Subcutaneous abdominal adipose tissue (tissue), 5 donors: ENCODE measurements around the gene BTLA.
"Not testable (repeated sequence)": the region's sequence is repeated elsewhere in the genome, so short reads cannot be mapped to it uniquely, and the experiment has no call there.

ENCODE experiments used
- H3K27ac ChIP-seq: one replicate; pipeline ENCODE4 v1.7.0; 2013; ENCODE audit warnings: low read depth, mild to moderate bottlenecking, inconsistent platforms, low read length, moderate library complexity
- H3K27me3 ChIP-seq, 5 donors: one replicate each; pipeline ENCODE4 v1.7.0; 2013; ENCODE audit warnings: low read length in 5 of 5, inconsistent platforms in 1 of 5; ENCODE audit not compliant: control insufficient read depth in 5 of 5, insufficient read depth in 4 of 5
- H3K36me3 ChIP-seq, 5 donors: one replicate each; pipeline ENCODE4 v1.7.0; 2013; ENCODE audit warnings: low read length in 5 of 5; ENCODE audit not compliant: control insufficient read depth in 5 of 5, insufficient read depth in 5 of 5
- H3K4me1 ChIP-seq, 5 donors: one replicate each; pipeline ENCODE4 v1.7.0; 2013; ENCODE audit warnings: low read length in 5 of 5, mild to moderate bottlenecking in 3 of 5, moderate library complexity in 1 of 5; ENCODE audit not compliant: control insufficient read depth in 5 of 5, insufficient read depth in 5 of 5
- H3K4me3 ChIP-seq, 5 donors: one replicate each; pipeline ENCODE4 v1.7.0; 2013; ENCODE audit warnings: low read length in 5 of 5, low read depth in 1 of 5
- H3K9ac ChIP-seq, 5 donors: one replicate each; pipeline ENCODE4 v1.7.0; 2013; ENCODE audit warnings: low read length in 5 of 5, mild to moderate bottlenecking in 4 of 5, moderate library complexity in 3 of 5
- H3K9me3 ChIP-seq, 5 donors: one replicate each; pipeline ENCODE4 v1.7.0; 2013; ENCODE audit warnings: low read length in 5 of 5; ENCODE audit not compliant: control insufficient read depth in 5 of 5
- donor health status: healthy.
- donor health status: healthy.
- donor health status: healthy.
- donor health status: healthy.
- donor health status: healthy.

Gene BTLA

GRCh38 chr3:112498914-112499711 is at the start of gene BTLA:
Gene BTLA, minus strand, starts transcription at chr3:112499472. Its CDS starts 114 bp downstream, at chr3:112499358.
- H3K4me3 ChIP-seq, result no peak within 1 kb of the TSS
- H3K9me3 ChIP-seq, result peaks cover 0 to 3% (median 0%) of the 10 kb centered on the region in 5 donors
- no peaks in the 10 kb centered on the region for H3K27me3 ChIP-seq
- H3K27ac ChIP-seq, result no peak within 1 kb of the TSS
- no peaks in the 10 kb centered on the region for H3K36me3 ChIP-seq
- no peak within 1 kb of the TSS for H3K9ac ChIP-seq
- H3K4me1 ChIP-seq, result no peaks in the 10 kb centered on the region

DNA sequence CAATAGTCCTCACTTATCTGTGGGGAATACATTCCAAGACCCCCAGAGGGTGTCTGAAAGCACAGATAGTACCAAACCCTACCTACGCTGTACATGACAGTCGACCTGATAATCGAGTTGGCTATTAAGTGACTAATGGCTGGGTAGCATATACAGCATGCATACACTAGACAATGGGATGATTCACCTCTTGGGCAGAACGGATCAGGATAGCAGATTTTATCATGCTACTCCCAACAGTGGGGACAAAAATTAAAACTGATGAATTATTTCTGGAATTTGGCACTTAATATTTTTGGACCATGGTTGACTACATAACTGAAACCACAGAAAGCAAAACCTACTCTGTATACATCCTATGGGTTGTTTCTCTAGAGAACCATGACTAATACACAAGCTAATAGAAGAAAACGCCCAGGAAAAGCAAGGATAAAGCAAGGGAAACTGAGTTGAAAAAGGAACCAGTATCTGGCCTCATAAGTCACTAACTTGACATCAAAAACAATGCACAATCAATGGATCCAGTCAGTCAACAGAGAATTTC is 47.0 kb upstream of the BTLA start:
- Histone ChIP-seq H3K4me1 (peaks cover 0 to 11% (median 5%) of the 10 kb centered on the region in 5 donors), H3K27ac (no peak overlapping the region), H3K27me3 (no peaks in the 10 kb centered on the region), H3K9me3 (no peaks in the 10 kb centered on the region), H3K36me3 (peaks cover 26 to 43% (median 35%) of the 10 kb centered on the region in 5 donors), H3K4me3 (no peak overlapping the region), H3K9ac (no peak overlapping the region)

DNA sequence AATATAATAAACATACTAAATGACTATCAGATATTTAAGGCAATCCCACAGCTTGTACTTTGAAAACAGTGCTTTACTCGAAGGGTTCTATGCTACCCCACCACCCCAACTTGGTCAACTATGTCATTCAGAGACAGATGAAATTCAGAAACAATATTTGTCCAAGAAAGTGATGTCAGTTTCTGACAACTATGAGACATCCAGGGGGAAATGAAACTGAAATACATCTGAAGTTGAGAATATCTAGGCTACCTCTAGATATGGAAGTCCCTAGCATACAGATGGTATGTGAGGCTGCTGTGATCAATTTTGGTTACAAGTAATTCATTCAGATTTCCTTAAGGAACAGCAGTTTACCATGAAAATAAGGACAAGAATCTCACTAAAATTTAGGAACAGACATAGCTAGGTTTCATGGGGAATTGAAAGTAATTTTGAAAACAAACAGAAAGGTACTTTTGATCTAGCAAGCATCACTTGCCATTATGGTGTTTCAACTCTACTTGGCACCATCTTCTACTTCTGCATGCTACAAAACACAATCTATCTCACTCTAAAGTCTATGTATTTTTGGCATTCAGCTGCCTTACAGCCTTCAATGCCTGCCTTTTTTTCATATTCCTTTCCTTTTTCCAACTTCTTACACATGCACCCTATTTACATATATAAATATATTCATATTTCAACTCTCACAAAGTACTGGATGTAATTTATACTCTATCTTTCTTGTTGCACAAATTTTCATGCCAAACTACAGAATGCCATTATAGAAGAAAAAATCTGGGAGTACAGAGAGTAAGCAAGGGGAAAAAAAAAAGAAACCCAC is 40.8 kb upstream of the BTLA start:
- Histone ChIP-seq H3K27me3 (no peaks in the 10 kb centered on the region), H3K4me1 (no peaks in the 10 kb centered on the region), H3K4me3 (no peak overlapping the region), H3K36me3 (peaks cover 24 to 58% (median 34%) of the 10 kb centered on the region in 5 donors), H3K9ac (no peak overlapping the region), H3K27ac (no peak overlapping the region), H3K9me3 (no peaks in the 10 kb centered on the region)

- no peak overlapping the region for H3K4me3 ChIP-seq
- no peak overlapping the region for H3K27ac ChIP-seq
- peaks cover 37 to 66% (median 55%) of the 10 kb centered on the region in 5 donors for H3K36me3 ChIP-seq
- H3K27me3 ChIP-seq, result no peaks in the 10 kb centered on the region
- H3K9ac ChIP-seq, result no peak overlapping the region
- no peaks in the 10 kb centered on the region for H3K9me3 ChIP-seq
- H3K4me1 ChIP-seq, result no peaks in the 10 kb centered on the region
Measured at GRCh38 chr3:112531358-112531781, 32.1 kb upstream of the BTLA start.

GRCh38 chr3:112530573-112530972 is 31.3 kb upstream of the BTLA start:
- Histone ChIP-seq H3K27ac (no peak overlapping the region), H3K9me3 (no peaks in the 10 kb centered on the region), H3K27me3 (no peaks in the 10 kb centered on the region), H3K4me3 (no peak overlapping the region), H3K9ac (no peak overlapping the region), H3K4me1 (no peaks in the 10 kb centered on the region), H3K36me3 (peaks cover 33 to 59% (median 49%) of the 10 kb centered on the region in 5 donors)

GRCh38 chr3:112524127-112524526 is 24.9 kb upstream of the BTLA start:
- not testable (repeated sequence) for H3K4me1 ChIP-seq, H3K4me3 ChIP-seq, H3K9me3 ChIP-seq, H3K9ac ChIP-seq, H3K27ac ChIP-seq, H3K27me3 ChIP-seq
- H3K36me3 ChIP-seq, result peaks cover 8 to 33% (median 21%) of the 10 kb centered on the region in 5 donors

- no peaks in the 10 kb centered on the region for H3K4me1 ChIP-seq
- H3K9ac ChIP-seq, result no peak overlapping the region
- no peaks in the 10 kb centered on the region for H3K9me3 ChIP-seq
- H3K27me3 ChIP-seq, result no peaks in the 10 kb centered on the region
- H3K4me3 ChIP-seq, result no peak overlapping the region
- H3K36me3 ChIP-seq, result peaks cover 0 to 5% (median 1%) of the 10 kb centered on the region in 5 donors
- no peak overlapping the region for H3K27ac ChIP-seq
Measured at GRCh38 chr3:112519424-112520001, 20.2 kb upstream of the BTLA start.

DNA sequence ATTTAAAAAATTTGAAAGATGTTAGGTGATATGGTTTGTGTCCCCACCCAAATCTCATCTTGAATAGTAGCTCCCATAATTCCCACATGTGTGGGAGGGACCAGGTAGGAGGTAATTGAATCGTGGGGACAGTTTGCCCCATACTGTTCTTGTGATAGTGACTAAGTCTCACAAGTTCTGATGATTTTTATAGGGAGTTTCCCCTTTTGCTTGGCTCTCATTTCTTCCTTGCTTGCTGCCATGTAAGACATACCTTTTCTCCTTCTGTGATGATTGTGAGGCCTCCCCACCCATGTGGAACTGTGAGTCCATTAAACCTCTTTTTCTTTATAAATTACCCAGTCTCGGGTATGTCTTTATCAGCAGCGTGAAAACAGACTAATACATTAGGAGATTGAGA is 19.7 kb upstream of the BTLA start:
- H3K9ac ChIP-seq, H3K36me3 ChIP-seq, H3K27me3 ChIP-seq, H3K4me3 ChIP-seq, H3K27ac ChIP-seq, H3K9me3 ChIP-seq, H3K4me1 ChIP-seq: not testable (repeated sequence)

DNA sequence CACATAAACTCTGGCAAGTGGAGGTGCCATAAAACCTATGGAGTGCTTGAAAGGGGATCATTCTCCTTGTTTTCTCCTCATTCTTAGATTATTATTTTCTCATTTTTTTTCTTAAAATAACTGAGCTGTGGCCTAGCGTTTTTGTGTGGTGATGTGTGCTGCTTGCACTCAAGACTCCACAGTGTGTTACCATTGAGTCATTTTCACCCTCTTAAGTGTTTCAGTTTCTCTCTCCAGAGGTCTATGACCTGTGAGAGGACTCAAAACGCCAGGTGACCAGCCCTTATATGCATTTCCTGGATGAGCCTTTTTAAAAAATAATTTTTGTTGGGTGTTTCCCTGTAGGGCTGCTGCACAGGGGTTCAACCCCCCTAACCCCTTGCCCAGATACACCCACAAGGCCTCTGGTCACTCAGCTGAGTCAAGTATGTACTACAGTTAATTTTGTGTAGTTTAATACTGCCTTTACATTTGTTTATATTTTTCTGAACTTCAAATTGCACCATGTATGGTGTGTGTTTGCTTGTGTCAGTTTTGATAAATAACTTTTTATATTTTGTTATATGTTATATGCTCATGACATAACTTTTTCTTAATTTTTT is 15.4 kb upstream of the BTLA start:
- Histone ChIP-seq H3K4me1 (no peaks in the 10 kb centered on the region), H3K27ac (no peak overlapping the region), H3K9me3 (no peaks in the 10 kb centered on the region)

More for the DNA sequence above, 15.4 kb upstream of the BTLA start:
- no peak overlapping the region for H3K9ac ChIP-seq
- H3K4me3 ChIP-seq, result no peak overlapping the region
- no peaks in the 10 kb centered on the region for H3K36me3 ChIP-seq
- H3K27me3 ChIP-seq, result no peaks in the 10 kb centered on the region
